Nucleus accumbens (tissue), 56 donors: ENCODE measurements around the gene LYZ.
"Not testable (repeated sequence)": the region's sequence is repeated elsewhere in the genome, so short reads cannot be mapped to it uniquely, and the experiment has no call there.

ENCODE experiments used
- DNase-seq, 56 donors: peaks; one replicate each; lab custom pipeline; 2025; lab: John Stamatoyannopoulos, UW

LYZ gene

GRCh38 chr12:69348162-69348938 lies at the start of gene LYZ:
LYZ (plus strand) TSS chr12:69348381; CDS start chr12:69348409, 28 bp downstream.
- peak in 1 of 56 donors; percentile 3 for DNase-seq

- no peak for DNase-seq
Measured at GRCh38 chr12:69298947-69299346, 49.2 kb upstream of the LYZ start.

- DNase-seq: no peak
Measured at GRCh38 chr12:69304284-69304683, 43.9 kb upstream of the LYZ start.

GRCh38 chr12:69309461-69309860 lies 38.7 kb upstream of the LYZ start:
- DNase-seq: no peak

GRCh38 chr12:69313209-69313608 lies 35.0 kb upstream of the LYZ start:
- DNase-seq: no peak

- not testable (repeated sequence) for DNase-seq
Measured at GRCh38 chr12:69316784-69317183, 31.4 kb upstream of the LYZ start.

- not testable (repeated sequence) for DNase-seq
Measured at GRCh38 chr12:69317233-69317632, 30.9 kb upstream of the LYZ start.

GRCh38 chr12:69318225-69318624 lies 30.0 kb upstream of the LYZ start:
- no peak for DNase-seq

- DNase-seq: no peak
Measured at GRCh38 chr12:69321351-69321750, 26.8 kb upstream of the LYZ start.

GRCh38 chr12:69324797-69325466 lies 23.2 kb upstream of the LYZ start:
- DNase-seq: no peak

GRCh38 chr12:69328426-69328825 lies 19.8 kb upstream of the LYZ start:
- no peak for DNase-seq

GRCh38 chr12:69329669-69330428 lies 18.3 kb upstream of the LYZ start:
- DNase-seq: no peak

- peak in 6 of 56 donors; percentile 2 to 9 (median 3) for DNase-seq
Measured at GRCh38 chr12:69330475-69331473, 17.4 kb upstream of the LYZ start.

- DNase-seq: no peak
Measured at GRCh38 chr12:69331519-69331908, 16.7 kb upstream of the LYZ start.

- DNase-seq: no peak
Measured at GRCh38 chr12:69331909-69332684, 16.1 kb upstream of the LYZ start.

- no peak for DNase-seq
Measured at GRCh38 chr12:69332815-69333358, 15.3 kb upstream of the LYZ start.

- no peak for DNase-seq
Measured at GRCh38 chr12:69334158-69334557, 14.0 kb upstream of the LYZ start.

GRCh38 chr12:69337311-69338090 lies 10.7 kb upstream of the LYZ start:
- DNase-seq: no peak
